ENCODE results near the gene STH.

STH gene

DNA sequence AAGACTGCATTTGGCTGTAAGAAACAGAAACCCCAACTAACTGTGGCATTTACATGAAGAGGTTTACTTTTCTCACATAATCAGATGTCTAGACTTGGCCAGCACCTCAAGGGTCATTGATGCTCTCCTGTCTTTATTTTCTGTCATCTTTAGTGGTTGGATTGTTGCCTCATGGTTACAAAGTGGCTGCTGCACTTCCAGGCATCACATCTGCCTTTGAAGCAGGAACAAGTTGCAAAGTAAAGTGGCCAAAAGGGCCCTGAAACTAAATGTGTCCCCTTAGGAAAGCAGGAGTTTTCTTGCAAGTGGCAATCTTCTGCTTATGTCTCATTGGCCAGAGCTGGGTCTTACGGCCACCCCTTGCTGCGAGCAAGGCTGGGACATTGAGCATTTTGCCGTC is 26.5 kb upstream of the STH start:
- no peaks in the 10 kb centered on the region for H3K27me3 ChIP-seq (ENCODE audit: insufficient read depth, low read length)
- H3K36me3 ChIP-seq (ENCODE audit: insufficient read depth, low read length), result no peaks in the 10 kb centered on the region
- no peak overlapping the region for H3K4me3 ChIP-seq (ENCODE audit: low read length)
- no peaks in the 10 kb centered on the region for H3K9me3 ChIP-seq (ENCODE audit: low read length)
- no peak overlapping the region for H2AFZ ChIP-seq (ENCODE audit: low read depth, low read length)
- H3K4me1 ChIP-seq (ENCODE audit: insufficient read depth, low read length), result no peaks in the 10 kb centered on the region

DNA sequence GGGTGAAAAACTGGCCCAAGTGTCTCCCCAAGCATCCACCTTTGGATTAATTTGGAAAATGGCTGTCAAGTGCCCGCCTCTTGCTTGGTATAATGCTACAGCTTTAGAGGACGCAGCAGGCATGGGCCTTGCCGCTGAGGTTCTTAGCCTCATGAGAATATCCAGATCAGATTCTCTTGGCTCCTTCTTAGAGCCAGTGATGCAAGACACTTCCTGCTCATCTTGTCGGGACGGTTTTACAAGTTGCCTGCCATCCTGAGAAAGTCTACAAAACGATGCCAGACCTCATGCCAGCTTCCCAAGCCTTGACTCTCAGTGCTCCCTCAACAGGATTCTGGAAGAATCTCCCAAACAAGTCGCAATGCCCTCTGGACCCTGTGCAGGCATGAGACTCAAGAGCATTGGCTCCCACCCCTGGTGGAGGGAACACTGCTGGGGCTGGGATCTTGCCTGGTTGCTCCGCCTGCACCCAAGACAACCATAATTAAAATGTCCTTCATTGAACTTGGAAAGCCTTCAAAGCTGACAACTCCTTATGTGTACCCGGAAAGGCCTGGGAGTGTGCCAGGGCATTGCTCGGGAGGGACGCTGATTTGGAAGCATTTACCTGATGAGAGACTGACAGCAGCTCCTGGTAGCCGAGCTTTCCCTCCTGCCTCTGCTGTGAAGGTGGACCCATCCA is 25.8 kb upstream of the STH start:
- no peak overlapping the region for H3K4me3 ChIP-seq (ENCODE audit: low read length)
- no peak overlapping the region for H2AFZ ChIP-seq (ENCODE audit: low read depth, low read length)
- H3K36me3 ChIP-seq (ENCODE audit: insufficient read depth, low read length), result no peaks in the 10 kb centered on the region
- no peaks in the 10 kb centered on the region for H3K4me1 ChIP-seq (ENCODE audit: insufficient read depth, low read length)
- H3K9me3 ChIP-seq (ENCODE audit: low read length), result no peaks in the 10 kb centered on the region
- no peaks in the 10 kb centered on the region for H3K27me3 ChIP-seq (ENCODE audit: insufficient read depth, low read length)

DNA sequence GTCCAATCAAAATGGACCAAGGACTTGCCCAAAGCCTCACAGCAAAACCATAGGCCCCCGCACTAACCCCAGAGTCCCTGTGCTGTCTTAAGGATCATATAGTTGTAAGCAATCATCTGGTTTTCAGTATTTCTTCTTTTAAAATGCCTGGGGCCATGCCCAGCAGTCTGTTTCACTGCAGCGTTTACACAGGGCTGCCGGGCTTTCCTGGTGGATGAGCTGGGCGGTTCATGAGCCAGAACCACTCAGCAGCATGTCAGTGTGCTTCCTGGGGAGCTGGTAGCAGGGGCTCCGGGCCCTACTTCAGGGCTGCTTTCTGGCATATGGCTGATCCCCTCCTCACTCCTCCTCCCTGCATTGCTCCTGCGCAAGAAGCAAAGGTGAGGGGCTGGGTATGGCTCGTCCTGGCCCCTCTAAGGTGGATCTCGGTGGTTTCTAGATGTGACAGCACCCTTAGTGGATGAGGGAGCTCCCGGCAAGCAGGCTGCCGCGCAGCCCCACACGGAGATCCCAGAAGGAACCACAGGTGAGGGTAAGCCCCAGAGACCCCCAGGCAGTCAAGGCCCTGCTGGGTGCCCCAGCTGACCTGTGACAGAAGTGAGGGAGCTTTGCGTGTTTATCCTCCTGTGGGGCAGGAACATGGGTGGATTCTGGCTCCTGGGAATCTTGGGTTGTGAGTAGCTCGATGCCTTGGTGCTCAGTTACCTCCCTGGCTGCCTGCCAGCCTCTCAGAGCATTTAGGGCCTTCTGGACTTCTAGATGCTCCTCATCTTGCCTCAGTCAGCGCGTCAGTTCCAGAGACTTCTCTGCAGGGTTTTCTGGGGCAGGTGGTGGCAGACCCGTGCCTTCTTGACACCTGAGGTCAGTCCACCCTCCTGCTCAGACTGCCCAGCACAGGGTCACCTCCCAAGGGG is 24.8 kb upstream of the STH start:
- Histone ChIP-seq H2AFZ (ENCODE audit: low read depth, low read length) (no peak overlapping the region), H3K27me3 (ENCODE audit: insufficient read depth, low read length) (no peaks in the 10 kb centered on the region), H3K4me1 (ENCODE audit: insufficient read depth, low read length) (peaks cover 5% of the 10 kb centered on the region), H3K4me3 (ENCODE audit: low read length) (no peak overlapping the region), H3K9me3 (ENCODE audit: low read length) (no peaks in the 10 kb centered on the region), H3K36me3 (ENCODE audit: insufficient read depth, low read length) (no peaks in the 10 kb centered on the region)

DNA sequence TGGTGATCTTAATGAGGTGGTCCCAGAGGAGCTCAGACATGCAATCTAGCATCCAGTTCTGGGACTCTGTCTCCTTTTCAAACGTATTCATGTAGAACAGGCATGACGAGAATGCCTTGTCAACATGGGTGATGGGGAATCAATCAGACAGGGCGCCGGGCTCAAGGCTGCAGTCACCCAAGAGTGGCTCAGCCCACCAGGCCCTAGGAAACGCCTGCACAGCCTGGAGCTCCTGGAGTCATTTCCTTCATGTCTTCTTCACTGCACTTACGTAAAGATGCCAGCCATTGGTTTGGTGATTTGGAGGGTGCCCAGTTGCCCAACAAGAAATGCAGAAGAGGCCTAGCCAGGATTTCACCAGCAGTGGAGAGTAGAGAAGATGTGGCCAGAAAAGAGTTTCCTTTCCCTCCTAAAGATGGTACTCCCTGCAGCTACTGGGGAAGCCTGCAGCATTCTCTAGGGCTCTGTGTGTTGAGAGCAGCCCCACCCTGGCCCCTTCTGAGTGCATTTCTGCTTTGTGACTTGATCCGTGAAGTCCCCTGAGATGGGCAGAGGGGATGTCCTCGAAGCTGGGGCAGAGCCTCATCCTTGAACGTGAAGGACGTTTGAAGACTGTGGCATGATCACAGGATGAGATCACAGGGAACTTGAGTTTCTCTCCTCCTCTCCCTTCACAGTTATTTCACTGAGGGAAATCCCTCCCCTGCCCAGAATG is 24.0 kb upstream of the STH start:
- H3K9me3 ChIP-seq (ENCODE audit: low read length), result no peaks in the 10 kb centered on the region
- H3K27me3 ChIP-seq (ENCODE audit: insufficient read depth, low read length), result no peaks in the 10 kb centered on the region
- no peak overlapping the region for H3K4me3 ChIP-seq (ENCODE audit: low read length)
- no peak overlapping the region for H2AFZ ChIP-seq (ENCODE audit: low read depth, low read length)
- peaks cover 10% of the 10 kb centered on the region for H3K4me1 ChIP-seq (ENCODE audit: insufficient read depth, low read length)
- H3K36me3 ChIP-seq (ENCODE audit: insufficient read depth, low read length), result no peaks in the 10 kb centered on the region

DNA sequence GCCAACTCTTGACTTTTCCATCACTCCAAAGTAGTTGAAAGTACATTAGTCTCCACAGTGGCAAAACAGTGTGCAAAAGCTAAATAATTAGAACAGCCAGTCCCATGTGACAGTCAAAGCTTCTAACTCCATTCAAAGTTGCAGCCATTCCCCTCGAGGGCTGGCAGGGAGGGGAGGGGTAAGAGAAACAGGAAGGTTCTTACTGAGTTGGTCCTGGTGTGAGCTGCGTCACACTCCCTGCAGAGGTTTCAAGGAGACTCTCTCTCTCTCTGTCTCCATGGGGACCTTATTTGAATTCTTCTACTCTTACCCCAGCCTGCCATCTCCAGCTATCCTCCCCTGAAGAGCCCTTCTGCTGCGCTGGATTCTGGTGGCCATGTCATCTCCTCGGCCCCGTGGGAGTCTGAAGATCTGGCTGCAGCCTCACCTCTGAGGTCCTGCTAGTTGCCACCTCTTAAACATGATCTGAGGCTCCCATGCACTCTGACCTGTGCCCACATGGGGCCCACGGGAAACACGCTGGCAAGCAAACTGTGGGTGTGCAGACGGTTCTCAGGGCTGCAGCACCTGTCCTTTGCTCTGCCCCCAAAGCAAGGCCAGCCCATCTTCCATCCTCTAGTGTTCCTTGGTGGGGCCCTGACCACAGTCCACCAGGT is 23.3 kb upstream of the STH start:
- Histone ChIP-seq H3K4me3 (ENCODE audit: low read length) (no peak overlapping the region), H2AFZ (ENCODE audit: low read depth, low read length) (no peak overlapping the region), H3K36me3 (ENCODE audit: insufficient read depth, low read length) (no peaks in the 10 kb centered on the region), H3K9me3 (ENCODE audit: low read length) (no peaks in the 10 kb centered on the region), H3K4me1 (ENCODE audit: insufficient read depth, low read length) (peaks cover 10% of the 10 kb centered on the region), H3K27me3 (ENCODE audit: insufficient read depth, low read length) (no peaks in the 10 kb centered on the region)

DNA sequence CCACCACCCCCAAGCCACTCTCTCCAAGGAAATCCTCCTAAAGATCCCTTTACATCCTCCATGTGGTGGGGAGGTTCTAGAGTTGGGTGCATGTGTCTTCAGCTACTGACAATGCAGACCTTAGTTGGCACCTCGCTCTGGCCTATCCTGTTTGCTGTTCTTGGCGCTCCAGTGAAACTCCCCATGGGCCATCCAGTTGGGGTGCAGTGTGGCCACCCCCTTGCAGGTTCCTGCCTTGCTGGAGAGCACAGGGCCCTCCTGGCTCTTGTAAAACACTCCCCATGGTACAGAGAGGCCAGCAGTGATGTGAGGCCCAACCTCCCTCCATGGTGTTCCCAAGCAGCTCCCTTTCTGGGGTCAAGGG is 22.7 kb upstream of the STH start:
- Histone ChIP-seq H3K36me3 (ENCODE audit: insufficient read depth, low read length) (no peaks in the 10 kb centered on the region), H3K4me3 (ENCODE audit: low read length) (no peak overlapping the region), H3K27me3 (ENCODE audit: insufficient read depth, low read length) (no peaks in the 10 kb centered on the region), H3K4me1 (ENCODE audit: insufficient read depth, low read length) (peaks cover 10% of the 10 kb centered on the region), H2AFZ (ENCODE audit: low read depth, low read length) (no peak overlapping the region), H3K9me3 (ENCODE audit: low read length) (no peaks in the 10 kb centered on the region)

DNA sequence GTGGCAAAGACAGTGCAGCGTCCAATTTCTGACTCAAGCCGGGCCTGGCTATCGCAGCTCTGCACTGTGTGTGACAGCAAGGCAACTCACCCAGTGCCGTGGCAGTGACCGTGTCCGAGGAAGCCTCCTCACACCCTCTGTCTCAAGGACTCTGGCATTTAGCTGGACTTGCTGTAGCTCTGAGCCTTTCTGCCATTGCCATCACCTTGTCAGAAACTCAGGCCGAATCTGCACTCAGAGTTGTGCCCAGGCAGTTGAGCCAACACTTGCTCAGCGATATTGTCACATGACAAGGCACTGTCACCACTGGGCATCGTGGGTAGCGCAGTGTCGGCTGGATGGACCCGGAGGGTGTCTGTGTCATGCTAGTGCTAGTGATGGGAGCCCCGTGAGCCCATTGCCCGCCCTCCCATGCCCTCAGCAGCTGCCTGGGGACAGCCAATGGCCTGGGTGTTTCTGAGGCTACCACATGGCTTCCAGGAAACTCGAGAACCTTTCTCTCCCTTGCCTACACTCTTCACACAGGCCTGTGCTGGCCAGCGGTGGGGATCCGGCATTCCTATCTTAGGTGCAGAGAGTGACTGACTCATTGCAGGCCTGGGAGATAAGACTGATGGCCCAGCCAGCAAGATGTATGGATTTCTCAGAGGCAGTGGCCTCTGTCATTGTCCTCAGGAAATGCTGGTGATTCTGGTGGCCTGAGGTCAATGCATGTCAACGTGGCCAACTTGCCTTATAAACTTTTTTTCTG is 22.1 kb upstream of the STH start:
- Histone ChIP-seq H3K36me3 (ENCODE audit: insufficient read depth, low read length) (no peaks in the 10 kb centered on the region), H3K27me3 (ENCODE audit: insufficient read depth, low read length) (no peaks in the 10 kb centered on the region), H3K9me3 (ENCODE audit: low read length) (no peaks in the 10 kb centered on the region), H3K4me3 (ENCODE audit: low read length) (no peak overlapping the region), H3K4me1 (ENCODE audit: insufficient read depth, low read length) (peaks cover 10% of the 10 kb centered on the region), H2AFZ (ENCODE audit: low read depth, low read length) (no peak overlapping the region)

DNA sequence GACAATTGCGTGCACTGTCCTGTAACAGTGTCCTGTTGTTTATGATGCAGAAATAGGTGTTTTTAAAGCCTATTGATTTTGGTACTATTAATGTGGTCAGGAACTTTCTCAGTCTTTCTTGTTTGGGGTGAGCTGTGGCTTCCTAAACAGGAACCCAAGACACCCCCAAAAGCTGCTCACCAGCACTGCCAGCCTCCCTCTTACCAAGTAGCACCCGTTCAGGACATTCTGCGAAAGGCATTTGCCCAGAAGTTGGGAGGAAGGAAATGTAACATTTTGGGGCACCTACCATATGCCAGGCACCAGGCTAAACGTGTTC is 21.6 kb upstream of the STH start:
- H3K27me3 ChIP-seq (ENCODE audit: insufficient read depth, low read length), result no peaks in the 10 kb centered on the region
- H3K4me3 ChIP-seq (ENCODE audit: low read length), result no peak overlapping the region
- no peaks in the 10 kb centered on the region for H3K36me3 ChIP-seq (ENCODE audit: insufficient read depth, low read length)
- peaks cover 10% of the 10 kb centered on the region for H3K4me1 ChIP-seq (ENCODE audit: insufficient read depth, low read length)
- no peak overlapping the region for H2AFZ ChIP-seq (ENCODE audit: low read depth, low read length)
- H3K9me3 ChIP-seq (ENCODE audit: low read length), result no peaks in the 10 kb centered on the region

DNA sequence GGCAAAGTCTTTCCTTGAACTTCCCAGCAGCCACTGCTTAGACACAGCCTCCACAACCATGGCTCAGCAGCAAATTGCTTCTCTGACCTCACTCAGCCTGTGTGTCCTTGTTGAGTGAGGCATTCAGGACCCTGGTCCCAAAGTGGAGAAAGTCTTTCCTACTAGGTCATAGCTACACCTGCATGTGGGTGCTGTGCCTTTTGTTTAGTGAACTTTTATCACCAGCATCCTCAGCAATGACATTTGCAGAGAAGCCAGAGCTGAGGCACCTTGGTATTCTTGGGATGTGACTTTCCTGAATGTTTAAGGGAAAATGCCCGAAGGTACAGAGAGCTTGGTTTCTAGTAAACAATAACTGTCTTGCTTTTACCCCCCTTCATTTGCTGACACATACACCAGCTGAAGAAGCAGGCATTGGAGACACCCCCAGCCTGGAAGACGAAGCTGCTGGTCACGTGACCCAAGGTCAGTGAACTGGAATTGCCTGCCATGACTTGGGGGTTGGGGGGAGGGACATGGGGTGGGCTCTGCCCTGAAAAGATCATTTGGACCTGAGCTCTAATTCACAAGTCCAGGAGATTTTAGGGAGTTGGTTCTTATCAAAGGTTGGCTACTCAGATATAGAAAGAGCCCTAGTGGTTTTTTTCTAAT is 20.9 kb upstream of the STH start:
- H3K4me1 ChIP-seq (ENCODE audit: insufficient read depth, low read length), result peaks cover 10% of the 10 kb centered on the region
- H3K36me3 ChIP-seq (ENCODE audit: insufficient read depth, low read length), result no peaks in the 10 kb centered on the region
- no peaks in the 10 kb centered on the region for H3K27me3 ChIP-seq (ENCODE audit: insufficient read depth, low read length)
- no peak overlapping the region for H2AFZ ChIP-seq (ENCODE audit: low read depth, low read length)
- no peaks in the 10 kb centered on the region for H3K9me3 ChIP-seq (ENCODE audit: low read length)
- no peak overlapping the region for H3K4me3 ChIP-seq (ENCODE audit: low read length)

DNA sequence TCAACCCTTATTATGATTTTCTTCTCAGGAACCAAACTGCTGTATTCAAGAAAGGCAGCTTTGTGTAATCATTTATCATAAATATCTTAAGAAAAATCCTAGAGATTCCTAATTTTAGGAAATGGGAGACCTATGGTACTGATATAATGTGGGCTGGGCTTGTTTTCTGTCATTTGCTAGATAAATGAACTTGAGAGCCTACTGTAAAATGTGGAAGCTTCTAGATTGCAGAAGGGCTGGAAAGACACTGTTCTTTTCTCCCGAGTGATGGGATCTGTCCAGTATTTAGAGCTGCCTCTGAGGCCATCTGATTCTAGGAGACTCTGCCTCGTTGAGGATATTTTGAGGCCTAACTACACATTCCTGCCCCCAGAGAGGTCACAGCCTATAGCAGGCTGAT is 19.9 kb upstream of the STH start:
- Histone ChIP-seq H3K4me1 (ENCODE audit: insufficient read depth, low read length) (peaks cover 12% of the 10 kb centered on the region), H3K27me3 (ENCODE audit: insufficient read depth, low read length) (no peaks in the 10 kb centered on the region), H3K36me3 (ENCODE audit: insufficient read depth, low read length) (no peaks in the 10 kb centered on the region), H3K9me3 (ENCODE audit: low read length) (no peaks in the 10 kb centered on the region), H3K4me3 (ENCODE audit: low read length) (no peak overlapping the region), H2AFZ (ENCODE audit: low read depth, low read length) (no peak overlapping the region)

DNA sequence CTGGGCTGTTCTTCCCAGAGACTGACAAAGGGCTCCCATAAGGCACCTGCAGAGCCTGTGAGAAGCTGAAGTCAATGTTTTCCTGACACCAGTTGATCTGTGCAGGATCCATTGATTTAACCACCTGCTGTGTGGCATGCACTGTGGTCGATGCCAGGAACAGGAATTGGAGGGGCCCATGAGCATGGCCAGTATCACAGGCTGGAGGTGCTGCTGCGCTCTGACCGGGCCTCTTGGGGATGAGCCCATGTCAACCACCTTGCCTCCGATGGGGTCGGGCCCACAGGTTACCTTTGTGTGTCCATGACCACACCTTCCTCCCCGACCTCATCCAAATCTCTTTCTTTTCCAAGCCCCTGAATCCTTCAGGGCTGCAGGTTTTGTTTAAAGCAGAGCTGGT is 18.2 kb upstream of the STH start:
- Histone ChIP-seq H3K4me3 (ENCODE audit: low read length) (no peak overlapping the region), H3K36me3 (ENCODE audit: insufficient read depth, low read length) (no peaks in the 10 kb centered on the region), H3K27me3 (ENCODE audit: insufficient read depth, low read length) (no peaks in the 10 kb centered on the region), H3K4me1 (ENCODE audit: insufficient read depth, low read length) (peaks cover 12% of the 10 kb centered on the region), H3K9me3 (ENCODE audit: low read length) (no peaks in the 10 kb centered on the region), H2AFZ (ENCODE audit: low read depth, low read length) (no peak overlapping the region)

DNA sequence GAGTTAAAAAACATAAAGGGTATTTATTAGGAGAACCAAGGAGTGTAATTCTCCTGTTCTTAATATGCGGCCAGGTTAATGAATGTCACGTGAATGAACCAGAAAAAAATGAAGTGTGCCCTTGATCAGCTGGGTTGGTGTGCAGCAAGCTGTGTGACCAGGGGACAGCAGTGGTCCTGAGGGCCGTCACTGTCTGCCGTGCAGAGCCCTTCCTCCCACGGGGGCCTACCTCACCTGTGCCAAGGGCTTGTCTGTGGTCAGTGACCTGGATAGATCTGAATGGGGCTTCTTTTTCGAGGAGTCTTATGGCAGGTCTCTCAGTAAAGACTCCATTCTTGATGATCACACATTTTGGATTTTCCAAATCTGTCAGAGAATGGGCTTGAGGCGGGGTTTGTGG is 17.7 kb upstream of the STH start:
- H3K9me3 ChIP-seq (ENCODE audit: low read length), result no peaks in the 10 kb centered on the region

More for the DNA sequence above, 17.7 kb upstream of the STH start:
- H3K36me3 ChIP-seq (ENCODE audit: insufficient read depth, low read length), result no peaks in the 10 kb centered on the region
- H3K4me1 ChIP-seq (ENCODE audit: insufficient read depth, low read length), result peaks cover 12% of the 10 kb centered on the region
- H3K4me3 ChIP-seq (ENCODE audit: low read length), result no peak overlapping the region
- H3K27me3 ChIP-seq (ENCODE audit: insufficient read depth, low read length), result no peaks in the 10 kb centered on the region
- no peak overlapping the region for H2AFZ ChIP-seq (ENCODE audit: low read depth, low read length)
